Measurements from ENCODE around the gene GFI1.
"Not testable (repeated sequence)": the region's sequence is repeated elsewhere in the genome, so short reads cannot be mapped to it uniquely, and the experiment has no call there.

Gene GFI1

DNA sequence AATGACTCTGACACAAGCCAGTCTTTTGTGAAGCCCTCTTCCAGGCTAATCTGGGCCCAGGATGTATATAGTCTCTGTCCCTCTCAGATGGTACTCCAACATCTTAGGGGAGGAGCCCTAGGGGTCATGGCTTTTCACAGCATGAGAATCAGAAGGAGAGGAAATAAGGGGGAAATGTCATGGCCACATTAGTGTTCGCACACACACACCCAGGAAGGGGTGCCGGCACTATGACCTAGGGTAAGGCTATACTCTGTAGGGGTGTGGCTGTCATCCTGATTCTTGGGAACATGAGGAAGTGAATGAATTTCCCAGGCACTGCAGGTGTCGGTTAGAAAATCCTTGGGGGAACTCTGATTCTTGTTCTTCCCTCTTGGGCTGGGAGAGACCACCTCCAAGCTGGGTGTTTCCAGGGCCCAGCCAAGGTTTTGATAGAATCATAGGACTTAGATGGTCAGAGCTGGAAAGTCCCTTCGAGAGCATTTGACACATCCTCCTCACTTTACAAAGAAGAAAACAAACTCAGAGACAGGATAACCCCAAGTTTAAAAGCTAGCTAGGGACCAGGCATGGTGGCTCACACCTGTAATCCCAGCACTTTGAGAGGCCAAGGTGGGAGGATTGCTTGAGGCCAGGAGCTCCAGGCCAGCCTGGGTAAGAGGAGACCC, 22.0 kb downstream of the GFI1 start:
- DNase-seq (ENCODE audit: low read depth), result no peak

DNA sequence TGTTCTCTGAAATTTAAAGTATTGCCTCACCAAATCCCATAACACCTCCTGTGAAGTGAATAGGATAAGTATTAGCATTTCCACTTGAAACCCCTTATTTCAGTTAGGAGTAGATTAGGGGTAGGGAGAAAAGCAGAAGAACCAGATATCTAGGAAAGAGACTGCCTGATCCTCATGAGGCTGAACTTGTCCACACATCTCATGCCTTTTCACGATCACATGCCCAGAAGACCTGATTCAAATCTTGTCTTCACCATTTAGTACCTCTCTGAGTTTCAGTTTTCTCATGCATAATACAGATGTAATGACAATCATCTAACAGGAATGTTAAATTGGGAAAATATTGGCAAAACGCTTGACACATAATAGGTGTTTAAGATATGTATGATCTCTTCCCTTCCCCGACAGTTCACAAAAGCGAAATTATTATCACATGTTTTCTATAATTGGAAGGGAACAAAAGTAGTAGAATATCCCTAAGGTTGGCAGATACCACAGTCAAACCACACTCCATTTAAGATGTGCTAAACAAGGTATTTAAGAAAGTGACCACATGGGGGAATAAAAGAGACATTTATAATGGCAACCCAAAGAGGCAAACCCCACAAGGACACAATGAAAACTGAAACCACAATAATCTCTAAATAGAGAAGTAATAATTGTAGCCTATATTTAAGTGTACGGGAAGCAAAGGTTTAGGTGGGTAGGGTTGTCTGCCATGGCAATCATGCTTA, 25.2 kb downstream of the GFI1 start:
- no peak for DNase-seq (ENCODE audit: low read depth)

DNA sequence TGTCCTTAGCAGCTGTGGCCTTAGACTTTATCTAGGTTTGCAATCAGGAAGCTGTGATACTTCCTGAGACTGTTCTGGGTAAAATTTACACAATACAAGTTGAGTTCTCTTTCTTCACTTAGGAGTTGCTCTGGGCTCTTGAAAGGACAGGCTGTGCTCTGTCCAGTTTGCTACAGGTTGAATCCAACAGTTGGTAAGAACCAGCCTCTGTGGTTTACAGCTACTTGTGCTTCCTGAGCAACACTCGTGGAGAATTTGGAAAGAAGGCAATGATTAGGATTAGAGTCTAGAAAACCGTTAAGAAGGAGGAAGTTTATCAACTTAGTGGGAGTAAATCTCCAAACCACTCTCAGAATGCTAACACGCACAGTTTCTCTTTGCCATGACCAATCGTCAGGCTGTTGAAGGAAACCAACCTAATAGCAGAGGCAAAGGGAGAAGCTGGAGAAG, 26.8 kb downstream of the GFI1 start:
- DNase-seq (ENCODE audit: low read depth), result no peak

DNA sequence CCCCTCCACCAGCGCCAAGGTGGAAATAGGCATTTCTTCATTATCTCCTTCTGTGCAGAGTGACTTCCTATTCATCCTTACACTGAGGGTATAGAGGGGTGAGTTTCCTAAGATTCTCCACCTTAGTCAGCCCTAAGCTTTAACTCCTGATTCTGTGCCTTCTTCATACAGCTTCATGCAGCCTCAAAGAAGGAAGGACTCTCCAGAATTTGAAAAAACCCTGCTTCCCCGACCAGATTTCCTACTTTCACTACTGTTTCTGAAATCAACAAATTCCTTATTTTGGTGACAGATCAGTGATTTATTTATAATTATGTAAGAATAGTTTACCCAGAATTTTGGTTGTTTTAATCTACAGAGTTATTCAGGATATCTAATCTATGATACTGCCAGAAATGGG, 28.6 kb downstream of the GFI1 start:
- DNase-seq (ENCODE audit: low read depth), result no peak

DNA sequence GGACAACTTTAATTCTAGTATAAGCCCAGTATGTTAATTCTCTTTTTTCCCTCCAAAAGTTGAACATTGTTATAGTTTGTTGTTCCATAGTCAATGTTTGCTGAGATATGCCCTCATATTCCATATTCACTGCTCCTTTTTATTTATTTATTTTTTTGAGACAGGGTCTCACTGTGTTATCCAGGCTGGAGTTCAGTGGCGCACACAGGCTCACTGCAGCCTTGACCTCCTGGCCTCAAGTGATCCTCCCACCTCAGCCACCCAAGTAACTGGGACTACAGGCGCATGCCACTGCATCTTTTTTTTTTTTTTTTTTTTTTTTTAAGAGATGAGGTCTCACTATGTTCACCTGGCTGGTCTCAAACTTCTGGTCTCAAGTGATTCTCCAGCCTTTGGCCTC, 38.7 kb downstream of the GFI1 start:
- no peak for DNase-seq (ENCODE audit: low read depth)

DNA sequence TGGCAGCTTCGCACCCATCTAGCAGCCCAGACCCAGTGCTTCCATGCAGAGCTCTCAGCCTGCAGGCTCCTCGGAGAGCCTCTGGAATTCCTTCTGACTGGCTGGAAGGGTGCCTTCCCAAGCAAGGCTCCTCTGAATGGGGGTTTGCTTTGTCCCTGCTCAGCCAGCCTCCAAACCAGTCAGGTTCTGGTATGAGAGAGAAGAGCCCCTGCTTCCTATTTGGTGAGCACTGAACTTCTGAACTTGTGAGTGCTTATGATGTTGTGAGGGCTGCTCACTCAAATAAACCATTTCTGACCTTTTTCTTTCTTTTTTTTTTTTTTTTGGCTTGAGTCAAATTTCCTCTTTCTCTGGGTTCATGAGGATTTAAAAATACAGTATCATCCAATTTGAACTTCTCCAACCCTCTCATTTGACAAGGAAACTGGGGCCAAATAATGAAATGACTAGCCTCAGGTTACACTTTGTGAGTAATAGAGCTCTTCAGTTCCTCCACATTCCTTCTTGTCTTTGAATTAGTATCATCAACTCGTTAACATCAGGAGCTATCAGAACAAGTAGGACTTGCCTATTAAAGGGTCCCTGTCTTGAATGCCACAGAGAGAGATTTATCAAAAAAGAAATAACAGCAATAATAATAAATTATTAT, 39.6 kb downstream of the GFI1 start:
- DNase-seq (ENCODE audit: low read depth), result no peak

DNA sequence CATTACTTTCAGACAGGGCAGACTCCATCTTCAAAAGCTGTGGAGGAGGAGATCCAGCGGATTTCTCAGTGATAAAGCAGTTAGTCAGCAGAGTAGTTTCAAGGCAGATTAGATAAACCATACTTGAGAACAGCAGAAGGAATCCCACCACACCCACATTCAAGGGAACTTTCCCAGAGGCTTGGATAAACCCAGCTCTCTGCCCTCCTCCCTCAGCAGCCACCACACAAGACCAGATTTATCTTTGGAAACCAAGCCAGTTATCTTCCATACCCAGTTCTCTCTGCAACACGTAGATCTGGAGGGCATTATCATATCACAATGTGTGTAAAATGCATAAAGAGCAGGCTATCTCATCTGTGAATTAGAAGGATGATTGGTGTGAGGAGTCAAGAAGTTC, 40.2 kb downstream of the GFI1 start:
- DNase-seq (ENCODE audit: low read depth), result peak; percentile 6

DNA sequence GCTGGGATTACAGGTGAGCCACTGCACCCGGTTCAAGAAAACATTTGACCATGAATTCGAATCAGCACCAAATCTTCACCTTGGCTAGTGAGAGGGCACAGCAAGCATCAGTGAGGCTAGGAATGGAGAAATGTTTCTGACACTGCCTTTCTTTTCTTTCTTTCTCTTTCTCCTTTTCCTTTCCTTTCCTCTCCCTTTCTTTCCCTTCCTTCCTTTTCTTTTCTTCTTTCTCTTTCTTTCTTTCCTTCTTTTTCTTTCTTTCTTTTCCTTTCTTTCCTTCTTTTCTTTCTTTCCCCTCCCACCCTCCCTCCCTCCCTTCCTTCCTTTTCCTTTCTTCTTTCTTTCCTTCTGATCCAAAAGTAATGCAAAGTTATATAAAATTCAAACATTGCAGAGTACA, 40.9 kb downstream of the GFI1 start:
- no peak for DNase-seq (ENCODE audit: low read depth)

DNA sequence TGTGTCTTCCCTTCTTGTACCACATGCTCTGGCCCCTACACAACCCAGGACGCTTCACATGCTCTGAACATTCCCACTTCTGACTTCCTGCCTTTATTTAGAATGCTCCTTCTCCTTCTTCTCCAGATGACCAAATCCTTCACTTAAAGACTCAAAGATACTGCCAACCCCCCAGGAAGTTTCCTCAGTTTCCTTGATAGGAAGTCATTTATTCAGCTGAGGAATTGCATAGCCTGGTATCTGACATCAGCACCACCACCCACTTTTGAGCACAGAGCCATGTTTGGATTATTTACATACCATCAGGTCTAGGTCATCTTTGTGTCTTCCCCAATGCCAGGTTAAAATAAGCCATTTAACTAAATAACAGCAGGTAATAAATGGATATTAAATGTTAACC, 42.4 kb downstream of the GFI1 start:
- DNase-seq (ENCODE audit: low read depth), result no peak

DNA sequence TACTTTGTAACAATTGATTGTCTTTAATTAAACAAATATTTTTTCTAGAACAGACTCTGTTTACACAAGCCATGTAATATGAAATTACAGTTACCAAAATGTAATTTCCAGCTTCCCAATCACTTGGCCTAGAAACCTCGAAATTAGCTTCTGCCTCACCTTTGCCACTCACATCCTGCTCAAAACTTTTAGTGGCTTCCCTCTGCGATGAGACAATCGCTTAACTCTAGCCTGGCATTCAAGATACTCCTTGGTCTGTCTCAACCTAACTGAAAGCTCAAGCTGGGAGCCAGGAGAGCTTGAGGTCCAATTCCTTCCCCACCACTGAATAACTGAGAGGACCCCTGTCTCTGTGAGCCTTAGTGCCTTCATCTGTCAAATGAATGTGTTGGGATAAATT, 42.8 kb downstream of the GFI1 start:
- no peak for DNase-seq (ENCODE audit: low read depth)

DNA sequence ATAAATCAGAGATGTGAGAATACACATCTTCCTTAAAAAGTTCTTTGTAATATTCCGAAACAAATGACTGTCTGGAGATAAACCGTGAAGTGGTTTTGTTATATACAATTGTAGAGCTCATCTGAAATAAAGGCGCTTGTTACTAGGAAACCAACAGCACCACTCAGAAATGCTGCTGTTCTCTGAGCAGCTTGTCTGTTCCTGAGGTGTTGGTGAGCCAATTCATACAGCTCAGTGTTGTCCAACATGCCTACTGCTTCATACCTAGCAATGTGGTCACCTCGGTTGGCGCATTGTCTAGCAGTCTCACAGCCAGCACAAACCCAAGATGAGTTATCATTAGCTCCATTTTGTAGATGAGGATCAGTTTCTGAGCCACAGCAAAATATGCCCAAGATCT, 44.4 kb downstream of the GFI1 start:
- no peak for DNase-seq (ENCODE audit: low read depth)

DNA sequence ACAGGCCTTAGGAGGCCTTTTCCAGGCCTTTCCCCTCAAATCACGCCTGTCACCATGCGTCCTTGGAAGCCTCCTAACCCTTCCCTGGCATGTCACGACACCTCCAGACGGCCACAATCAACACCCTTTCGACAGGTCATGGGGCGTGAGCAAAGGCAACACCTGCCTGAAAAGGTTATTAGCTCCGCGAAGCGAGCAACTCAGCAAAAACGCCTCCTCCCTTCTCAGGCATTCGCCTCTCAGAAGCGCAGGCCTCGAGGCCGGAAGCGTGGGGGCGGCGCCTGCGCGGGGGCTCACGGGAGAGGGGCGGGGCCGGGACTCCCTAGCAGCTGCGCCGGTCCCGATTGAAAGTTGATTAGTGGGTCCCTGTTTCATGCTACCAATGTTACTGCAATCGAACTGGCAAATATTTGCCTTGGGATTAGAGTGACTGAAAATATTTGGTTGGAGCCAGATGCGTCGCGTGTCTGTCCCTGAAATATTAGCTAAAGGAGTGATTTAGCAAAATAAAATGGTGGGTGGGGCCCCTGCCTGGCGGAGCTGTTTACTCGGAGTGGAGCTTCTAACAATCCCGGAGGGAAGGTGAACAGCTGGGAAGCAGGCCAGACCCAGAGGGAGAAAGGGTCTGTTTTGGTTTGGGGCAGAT, 44.9 kb downstream of the GFI1 start:
- no peak for DNase-seq (ENCODE audit: low read depth)

DNA sequence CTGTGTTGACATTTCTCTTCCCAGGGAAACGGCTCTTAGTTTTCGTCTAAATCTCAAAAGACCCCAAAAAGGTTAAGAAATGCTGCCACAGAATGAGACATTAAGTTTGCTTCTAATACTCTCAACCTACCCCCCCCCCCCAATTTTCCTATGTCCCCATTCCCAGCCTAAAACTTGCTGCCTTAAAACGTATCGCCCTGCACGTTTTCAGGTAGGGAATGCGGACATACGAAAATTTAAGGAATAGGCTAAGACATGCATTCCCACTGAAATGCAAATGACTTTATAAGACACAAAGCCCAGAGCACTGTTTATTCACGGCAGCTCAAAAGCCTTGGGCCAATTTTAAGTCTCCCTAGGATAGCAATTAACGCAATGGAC, 45.4 kb downstream of the GFI1 start:
- DNase-seq (ENCODE audit: low read depth), result no peak

DNA sequence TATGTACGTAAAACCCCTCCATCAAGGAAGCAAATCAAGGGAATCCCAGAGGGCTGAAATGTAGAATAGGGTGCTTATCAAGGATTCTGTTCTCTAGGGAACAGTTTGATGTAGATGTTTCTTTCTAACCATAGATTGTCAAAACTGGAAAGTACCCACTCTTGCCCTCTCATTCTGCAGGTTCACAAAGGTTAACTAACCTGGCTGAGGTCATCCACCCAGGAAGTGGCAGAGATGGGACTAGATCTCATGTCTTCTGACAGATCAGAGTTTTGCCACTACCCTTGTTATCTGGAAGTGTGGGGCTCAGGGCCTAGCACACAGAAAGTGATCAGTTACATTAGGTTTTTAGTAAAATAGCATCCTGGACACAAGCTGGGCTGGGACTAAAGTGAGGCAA, 47.4 kb downstream of the GFI1 start:
- DNase-seq (ENCODE audit: low read depth), result no peak

DNA sequence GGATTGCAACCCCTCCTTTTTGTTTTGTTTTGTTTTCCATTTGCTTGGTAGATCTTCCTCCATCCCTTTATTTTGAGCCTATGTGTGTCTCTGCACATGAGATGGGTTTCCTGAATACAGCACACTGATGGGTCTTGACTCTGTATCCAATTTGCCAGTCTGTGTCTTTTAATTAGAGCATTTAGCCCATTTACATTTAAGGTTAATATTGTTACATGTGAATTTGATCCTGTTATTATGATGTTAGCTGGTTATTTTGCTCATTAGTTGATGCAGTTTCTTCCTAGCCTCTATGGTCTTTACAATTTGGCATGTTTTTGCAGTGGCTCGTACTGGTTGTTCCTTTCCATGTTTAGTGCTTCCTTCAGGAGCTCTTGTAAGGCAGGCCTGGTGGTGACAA, 52.2 kb downstream of the GFI1 start:
- DNase-seq (ENCODE audit: low read depth), result not testable (repeated sequence)

DNA sequence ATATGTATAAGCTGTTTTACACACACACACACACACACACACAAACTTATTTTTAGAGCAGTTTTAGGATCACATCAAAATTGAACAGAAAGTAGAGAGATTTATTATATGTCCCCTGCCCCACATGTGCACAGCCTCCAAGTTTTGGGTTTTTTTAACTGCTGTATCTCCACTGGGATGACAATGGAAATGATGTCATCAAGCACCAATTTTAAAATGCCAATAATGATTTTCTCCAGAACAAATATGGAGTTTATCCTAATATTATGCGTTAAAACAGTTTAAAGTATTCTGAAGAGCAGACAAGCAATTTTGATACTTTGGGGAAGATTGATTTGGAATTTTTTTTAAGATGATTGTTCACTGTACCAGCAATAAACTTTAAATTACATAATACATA, 56.7 kb downstream of the GFI1 start:
- no peak for DNase-seq (ENCODE audit: low read depth)

DNA sequence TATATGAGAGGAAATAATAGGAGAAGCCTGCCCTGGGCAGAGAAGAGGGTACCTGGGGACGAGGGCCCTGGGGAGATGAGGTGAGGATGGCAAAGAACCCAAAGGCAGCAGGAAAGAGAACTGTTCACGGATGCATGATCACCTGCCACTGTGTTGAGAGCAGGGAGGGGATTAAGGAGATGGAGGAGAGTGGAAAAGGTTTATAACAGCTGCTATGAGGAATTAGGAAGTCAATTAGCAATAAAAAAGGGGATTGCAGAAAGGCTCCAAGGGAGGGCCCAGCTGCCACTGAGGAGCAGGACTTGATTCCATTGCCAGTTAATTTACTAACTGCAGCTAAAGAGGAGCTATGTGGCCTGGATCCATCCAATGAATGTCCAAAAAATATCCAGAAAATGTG, 61.1 kb downstream of the GFI1 start:
- DNase-seq (ENCODE audit: low read depth), result no peak
